Astrocyte (in vitro differentiated cells and primary cell): ENCODE results near the gene NRTN.

Source experiments
- EZH2 ChIP-seq: IDR thresholded peaks from 2 replicates; pipeline ENCODE4 v1.6.1; 2012; ENCODE audit warnings: mild to moderate bottlenecking, low read length, inconsistent platforms; ENCODE audit not compliant: insufficient read depth
- TF ChIP-seq, protein P1 (sequence below): IDR thresholded peaks from 2 replicates; pipeline ENCODE4 v1.5.1; 2011; ENCODE audit warnings: low read depth, mild to moderate bottlenecking, inconsistent platforms, low read length, moderate library complexity; ENCODE audit not compliant: insufficient read depth

DNA sequence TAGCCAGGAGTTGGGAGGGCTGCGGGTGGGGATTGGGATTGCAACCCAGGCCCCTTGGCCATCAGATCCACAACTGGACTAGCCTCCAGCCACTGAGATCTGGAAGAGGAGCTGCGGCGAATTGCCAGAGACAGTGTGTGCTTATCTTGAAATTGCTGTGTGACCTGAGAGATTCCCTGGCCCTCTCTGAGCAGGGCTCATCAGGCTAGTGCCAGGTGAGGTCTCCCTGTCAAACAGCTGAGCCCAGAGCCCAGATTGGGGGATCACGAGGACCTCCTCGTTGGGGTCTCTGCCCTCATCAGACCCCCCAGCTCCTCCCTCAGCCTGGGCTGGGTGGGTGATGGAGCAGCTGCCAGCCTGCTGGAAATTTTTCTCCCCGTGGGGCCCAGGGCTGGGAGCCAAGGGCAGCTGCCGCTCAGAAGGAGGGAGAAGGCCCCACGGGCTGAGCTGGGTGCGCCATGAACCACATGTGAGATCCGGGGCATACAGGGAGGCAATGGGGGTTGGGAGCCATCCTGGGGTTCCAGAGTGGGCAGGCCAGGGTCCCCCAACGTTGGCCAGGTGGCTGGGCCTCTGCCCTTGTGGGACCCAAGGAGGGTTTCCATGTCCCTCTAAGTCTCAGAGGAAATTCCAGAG, 58.3 kb downstream of the NRTN start:
- TF ChIP-seq, protein P1, sequence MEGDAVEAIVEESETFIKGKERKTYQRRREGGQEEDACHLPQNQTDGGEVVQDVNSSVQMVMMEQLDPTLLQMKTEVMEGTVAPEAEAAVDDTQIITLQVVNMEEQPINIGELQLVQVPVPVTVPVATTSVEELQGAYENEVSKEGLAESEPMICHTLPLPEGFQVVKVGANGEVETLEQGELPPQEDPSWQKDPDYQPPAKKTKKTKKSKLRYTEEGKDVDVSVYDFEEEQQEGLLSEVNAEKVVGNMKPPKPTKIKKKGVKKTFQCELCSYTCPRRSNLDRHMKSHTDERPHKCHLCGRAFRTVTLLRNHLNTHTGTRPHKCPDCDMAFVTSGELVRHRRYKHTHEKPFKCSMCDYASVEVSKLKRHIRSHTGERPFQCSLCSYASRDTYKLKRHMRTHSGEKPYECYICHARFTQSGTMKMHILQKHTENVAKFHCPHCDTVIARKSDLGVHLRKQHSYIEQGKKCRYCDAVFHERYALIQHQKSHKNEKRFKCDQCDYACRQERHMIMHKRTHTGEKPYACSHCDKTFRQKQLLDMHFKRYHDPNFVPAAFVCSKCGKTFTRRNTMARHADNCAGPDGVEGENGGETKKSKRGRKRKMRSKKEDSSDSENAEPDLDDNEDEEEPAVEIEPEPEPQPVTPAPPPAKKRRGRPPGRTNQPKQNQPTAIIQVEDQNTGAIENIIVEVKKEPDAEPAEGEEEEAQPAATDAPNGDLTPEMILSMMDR = no peak
- no peak for TF ChIP-seq EZH2
